HepG2 (cell line): ENCODE measurements around the gene PGS1. TPM values are rescaled to one million over a fixed set of nuclear protein-coding genes. Genes with fewer than 3 reads are reported as not detected.
A peak's percentile ranks its signal among the peaks of the same experiment; 100 is the strongest.
"Not testable (repeated sequence)": the region's sequence is repeated elsewhere in the genome, so short reads cannot be mapped to it uniquely, and the experiment has no call there.

Source experiments
- ATAC-seq: fragments of 200-7000 bp; cut with Tn5 transposase; 3 replicates; pipeline ENCODE4 v1.9.1; 2020; ENCODE audit warnings: mild to moderate bottlenecking, moderate library complexity
- BruUV-seq: library from RNA; stranded (reverse); fragments of 400-500 nt; replicated peaks from 2 replicates; lab custom pipeline; 2021; lab: Mats Ljungman, UMichigan
- CTCF ChIA-PET: fragments of 300-600 bp; formaldehyde crosslinking; extraction: SDS; loops from one replicate; lab custom pipeline; 2021; ENCODE audit warnings: low total read pairs, inconsistent platforms, low intra/inter-chr PET ratio; lab: Yijun Ruan, JAX
- POLR2A ChIA-PET: fragments of 350-600 bp; sonication (Branson Sonifier 250); formaldehyde crosslinking; loops from one replicate; lab custom pipeline; 2020; ENCODE audit warnings: antibody characterized with exemption, inconsistent platforms; lab: Yijun Ruan, JAX
- DNase-seq: peaks from one replicate; pipeline ENCODE4 v3.0.0-alpha.2; 2015; ENCODE audit warnings: low spot score
- FAIRE-seq: peaks from 3 replicates; lab custom pipeline; 2011; peaks lifted over from hg19 to GRCh38; lab: Jason Lieb, UNC
- H2AFZ ChIP-seq: one replicate; pipeline ENCODE4 v1.6.1; 2011; ENCODE audit warnings: low read length, inconsistent platforms
- H3K27ac ChIP-seq: fragments of 300-600 bp; 3 replicates; pipeline ENCODE4 v1.8.0; 2011; ENCODE audit warnings: mixed run types, mild to moderate bottlenecking, mixed read lengths, low read length, inconsistent platforms; ENCODE audit not compliant: insufficient read depth; ENCODE audit errors: extremely low read length
- H3K27me3 ChIP-seq, 2 experiments: fragments of 200-600 bp in 1 of 2; 2 replicates in 1 of 2; 3 replicates in 1 of 2; pipeline versions ENCODE4 v1.6.0 to v1.8.0; 2011; ENCODE audit warnings: low read length in 2 of 2, mild to moderate bottlenecking in 2 of 2, moderate library complexity in 2 of 2, inconsistent platforms in 1 of 2; ENCODE audit not compliant: insufficient read depth in 2 of 2, control insufficient read depth in 1 of 2
- H3K36me3 ChIP-seq, 2 experiments: fragments of 200-600 bp in 1 of 2; replicated peaks in 1 of 2; 2 replicates in 1 of 2; 3 replicates in 1 of 2; pipeline versions ENCODE4 v1.5.1 to v1.8.0; 2011; ENCODE audit warnings: low read length in 2 of 2, inconsistent platforms in 1 of 2; ENCODE audit not compliant: insufficient read depth in 2 of 2, control insufficient read depth in 1 of 2
- H3K4me1 ChIP-seq: 2 replicates; pipeline ENCODE4 v1.5.1; 2012; ENCODE audit warnings: low read length, inconsistent platforms; ENCODE audit not compliant: insufficient read depth
- H3K4me2 ChIP-seq: 2 replicates; pipeline ENCODE4 v1.6.0; 2011; ENCODE audit warnings: low read depth, low read length, inconsistent platforms
- H3K4me3 ChIP-seq, 3 experiments: fragments of 200-600 bp in 1 of 3; sonication (generic), shearing (Covaris generic) in 1 of 3; replicated peaks in 1 of 3; 2 replicates each; pipeline ENCODE4 v1.5.1; 2011 to 2016; ENCODE audit warnings: low read length in 3 of 3, inconsistent platforms in 2 of 3, low read depth in 2 of 3, mild to moderate bottlenecking in 2 of 3, control low read depth in 1 of 3, mixed read lengths in 1 of 3; ENCODE audit not compliant: insufficient read depth in 1 of 3
- H3K79me2 ChIP-seq: one replicate; pipeline ENCODE4 v1.6.1; 2011; ENCODE audit warnings: low read length, inconsistent platforms; ENCODE audit not compliant: insufficient read depth
- H3K9ac ChIP-seq: 2 replicates; pipeline ENCODE4 v1.6.0; 2011; ENCODE audit warnings: mild to moderate bottlenecking, low read depth, low read length, inconsistent platforms; ENCODE audit not compliant: insufficient read depth
- H3K9me3 ChIP-seq: 2 replicates; pipeline ENCODE4 v1.5.1; 2012; ENCODE audit warnings: mild to moderate bottlenecking, low read length
- H4K20me1 ChIP-seq: 2 replicates; pipeline ENCODE4 v1.6.0; 2011; ENCODE audit warnings: inconsistent platforms, mild to moderate bottlenecking, low read length, moderate library complexity; ENCODE audit not compliant: insufficient read depth
- E2F2 ChIP-seq: sonication (generic); formaldehyde crosslinking; IDR thresholded peaks from 2 replicates; pipeline ENCODE4 v1.4.0; 2020; ENCODE audit warnings: missing genetic modification reagents, borderline replicate concordance
- FOXO1 ChIP-seq: sonication (generic); formaldehyde crosslinking; IDR thresholded peaks from 2 replicates; pipeline ENCODE4 v1.4.0; 2020; ENCODE audit warnings: missing genetic modification reagents
- FOXP1 ChIP-seq, 2 experiments: fragments of 450-650 bp in 1 of 2; IDR thresholded peaks; 2 replicates each; pipeline ENCODE4 v1.6.1; 2017 to 2018; ENCODE audit warnings: antibody characterized with exemption in 1 of 2
- NR2C2 ChIP-seq: sonication (generic); formaldehyde crosslinking; IDR thresholded peaks from 2 replicates; pipeline ENCODE4 v1.4.0; 2020; ENCODE audit warnings: missing genetic modification reagents, mild to moderate bottlenecking, moderate library complexity, borderline replicate concordance
- NR2F6 ChIP-seq, 2 experiments: IDR thresholded peaks; 2 replicates each; pipeline ENCODE4 v1.6.1; 2016; ENCODE audit warnings: antibody characterized with exemption in 1 of 2, mild to moderate bottlenecking in 1 of 2
- RARA ChIP-seq: IDR thresholded peaks from 2 replicates; pipeline ENCODE4 v1.6.1; 2016; ENCODE audit warnings: missing genetic modification reagents, missing compliant biosample characterization
- RXRA ChIP-seq: sonication (generic); formaldehyde crosslinking; IDR thresholded peaks from 2 replicates; pipeline ENCODE4 v1.5.1; 2020; ENCODE audit warnings: missing genetic modification reagents
- RXRB ChIP-seq: IDR thresholded peaks from 2 replicates; pipeline ENCODE4 v1.6.1; 2016; ENCODE audit warnings: borderline replicate concordance, missing genetic modification reagents, missing compliant biosample characterization
- SP5 ChIP-seq: IDR thresholded peaks from 2 replicates; pipeline ENCODE4 v1.6.1; 2016; ENCODE audit warnings: low read depth, borderline replicate concordance
- ZFP36 ChIP-seq: fragments of 150-350 bp; IDR thresholded peaks from 2 replicates; pipeline ENCODE4 v1.6.1; 2018; ENCODE audit warnings: borderline replicate concordance, low read length, low read depth; ENCODE audit not compliant: partially characterized antibody
- ZMYM2 ChIP-seq: sonication (generic); formaldehyde crosslinking; IDR thresholded peaks from 2 replicates; pipeline ENCODE4 v1.8.0; 2022; ENCODE audit warnings: mild to moderate bottlenecking, missing genetic modification reagents
- ZMYM3 ChIP-seq: sonication (generic); formaldehyde crosslinking; IDR thresholded peaks from 2 replicates; pipeline ENCODE4 v1.5.1; 2020; ENCODE audit warnings: mild to moderate bottlenecking, missing genetic modification reagents
- ZNF121 ChIP-seq: sonication (generic); formaldehyde crosslinking; IDR thresholded peaks from 2 replicates; pipeline ENCODE4 v1.5.0; 2020; ENCODE audit warnings: mild to moderate bottlenecking, missing genetic modification reagents
- ZNF563 ChIP-seq: sonication (generic); formaldehyde crosslinking; IDR thresholded peaks from 2 replicates; pipeline ENCODE4 v1.8.0; 2022; ENCODE audit warnings: mild to moderate bottlenecking, moderate library complexity, missing genetic modification reagents
- ZNF607 ChIP-seq: sonication (generic); formaldehyde crosslinking; IDR thresholded peaks from 2 replicates; pipeline ENCODE4 v1.5.1; 2020; ENCODE audit warnings: missing genetic modification reagents, mild to moderate bottlenecking, borderline replicate concordance
- ZNF770 ChIP-seq: sonication (generic); formaldehyde crosslinking; IDR thresholded peaks from 2 replicates; pipeline ENCODE4 v1.5.0; 2020; ENCODE audit warnings: mild to moderate bottlenecking, missing genetic modification reagents
- WGBS: methylation state at CpG from one replicate; pipeline ENCODE4 v1.1.6; 2017; ENCODE audit warnings: low lambda C conversion rate; 5-methylcytosine and 5-hydroxymethylcytosine counted together
- in situ Hi-C: cut with HindIII; loops from 2 replicates; pipeline ENCODE4 v1.10.0; 2017; ENCODE audit warnings: low pct_unique_long_range_greater_than_20kb; ENCODE audit not compliant: extremely low pct_ligation_motif_present
- intact Hi-C: fragments of 100-400 bp; cut with micrococcal nuclease; formaldehyde crosslinking; loops from one replicate; pipeline ENCODE4 v1.10.0; 2022; ENCODE audit not compliant: unreplicated experiment
- polyA plus RNA-seq, 8 experiments: library from polyadenylated mRNA; depleted of rRNA in 3 of 8; stranded (reverse) in 7 of 8; unstranded in 1 of 8; fragments of >200 nt; fragmentation: Illumina TruSeq in 4 of 8; extraction: Trizol in 4 of 8; gene quantifications; 2 replicates each; pipeline versions ENCODE4 v1.2.1 to v1.2.3, GENCODE V29; 2011 to 2016; ENCODE audit warnings: low read depth in 4 of 8, missing spikeins in 1 of 8, mixed read lengths in 1 of 8; ENCODE audit not compliant: insufficient read depth in 1 of 8
- total RNA-seq, 5 experiments: library from RNA; depleted of rRNA; stranded (reverse); fragments of >200 nt; fragmentation: Illumina TruSeq; extraction: Trizol; gene quantifications; 2 replicates each; pipeline ENCODE4 v1.2.3, GENCODE V29; 2016; ENCODE audit warnings: low read depth in 1 of 5
- TF ChIP-seq, protein P1 (sequence below): sonication (generic); formaldehyde crosslinking; conservative IDR thresholded peaks from 2 replicates; pipeline ENCODE4 v1.4.0; 2020; ENCODE audit warnings: missing genetic modification reagents

PGS1 gene
- total and polyA plus RNA-seq, 2 of the 13 experiments (the other 11 are each of a cell fraction or from before 2014, with no cell fraction given) = 25.9 to 31.5 TPM

- TF ChIP-seq E2F2 (no peak), ZFP36 (peak; percentile 50), ZNF607 (CRISPR knock-in tag) (0 out of 2 replicates have a peak, but pooled peaks have one; percentile 39), FOXO1 (CRISPR knock-in tag) (no peak)
- TF ChIP-seq, protein P1, sequence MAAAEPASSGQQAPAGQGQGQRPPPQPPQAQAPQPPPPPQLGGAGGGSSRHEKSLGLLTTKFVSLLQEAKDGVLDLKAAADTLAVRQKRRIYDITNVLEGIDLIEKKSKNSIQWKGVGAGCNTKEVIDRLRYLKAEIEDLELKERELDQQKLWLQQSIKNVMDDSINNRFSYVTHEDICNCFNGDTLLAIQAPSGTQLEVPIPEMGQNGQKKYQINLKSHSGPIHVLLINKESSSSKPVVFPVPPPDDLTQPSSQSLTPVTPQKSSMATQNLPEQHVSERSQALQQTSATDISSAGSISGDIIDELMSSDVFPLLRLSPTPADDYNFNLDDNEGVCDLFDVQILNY = no peak
Observed at GRCh38 chr17:78330570-78331224, 47.8 kb upstream of the PGS1 start (continued).

- H3K9ac ChIP-seq; H3K36me3 ChIP-seq; FAIRE-seq; BruUV-seq; in situ Hi-C loops; H3K4me2 ChIP-seq; ATAC-seq; POLR2A ChIA-PET; H4K20me1 ChIP-seq; H2AFZ ChIP-seq; intact Hi-C loops; H3K27ac ChIP-seq; CTCF ChIA-PET; H3K4me3 ChIP-seq; H3K9me3 ChIP-seq; H3K79me2 ChIP-seq; DNase-seq; TF ChIP-seq FOXP1, NR2F6 (IDR thresholded peaks at IDR 0.05): not testable (repeated sequence)
- WGBS = 9% methylated on average over 12 of the region's 12 CpGs
- TF ChIP-seq RXRB (CRISPR knock-in tag) (0 out of 2 replicates have a peak, but pooled peaks have one; percentile 17), ZNF121 (CRISPR knock-in tag) (peak; percentile 84), SP5 (CRISPR knock-in tag) (peak; percentile 45; the same call in 1 of the 2 replicates), ZMYM3 (peak; percentile 34; the same call in 1 of the 2 replicates), ZNF563 (CRISPR knock-in tag) (peak; percentile 44; the same call in 1 of the 2 replicates), RARA (CRISPR knock-in tag) (peak; percentile 79), ZNF770 (CRISPR knock-in tag) (peak; percentile 48; the same call in 1 of the 2 replicates), ZMYM2 (0 out of 2 replicates have a peak, but pooled peaks have one; percentile 24), FOXP1 (CRISPR knock-in tag; IDR thresholded peaks at IDR 0.05) (peak; percentile 47; the same call in 1 of the 2 replicates), RXRA (CRISPR knock-in tag) (peak; percentile 68; the same call in 1 of the 2 replicates), NR2C2 (peak; percentile 45; the same call in 1 of the 2 replicates), NR2F6 (CRISPR knock-in tag; IDR thresholded peaks at IDR 0.05) (peak; percentile 7; the same call in 1 of the 2 replicates)
- Histone ChIP-seq H3K27me3 (peaks cover 17 to 68% of the 10 kb centered on the region in 2 experiments), H3K4me1 (peaks cover 26% of the 10 kb centered on the region)
Observed at GRCh38 chr17:78331355-78331754, 47.1 kb upstream of the PGS1 start.
